Common myeloid progenitor, CD34-positive (primary cell): Measurements from ENCODE around the gene FERMT2.
"Not testable (repeated sequence)": the region's sequence is repeated elsewhere in the genome, so short reads cannot be mapped to it uniquely, and the experiment has no call there.

ENCODE experiments used
- CTCF ChIA-PET: fragments of 350-600 bp; sonication (Branson Sonifier 250); formaldehyde crosslinking; loops from one replicate; lab custom pipeline; 2021; ENCODE audit warnings: antibody characterized with exemption; lab: Charles Lee
- POLR2A ChIA-PET: fragments of 350-600 bp; sonication (Branson Sonifier 250); formaldehyde crosslinking; loops from one replicate; lab custom pipeline; 2021; ENCODE audit warnings: antibody characterized with exemption; lab: Charles Lee
- DNase-seq, 3 donors: peaks; one replicate each; pipeline versions ENCODE4 v3.0.0 to v3.0.0-alpha.2; 2013
- H3K27ac ChIP-seq, 2 experiments: 1 replicate in 1 of 2; 2 replicates in 1 of 2; pipeline ENCODE4 v1.7.0; 2013; ENCODE audit warnings: inconsistent platforms in 2 of 2, low read length in 2 of 2, mild to moderate bottlenecking in 2 of 2, low read depth in 1 of 2, moderate library complexity in 1 of 2; ENCODE audit not compliant: severe bottlenecking in 2 of 2, insufficient read depth in 1 of 2, poor library complexity in 1 of 2
- H3K27me3 ChIP-seq, 5 experiments: replicated peaks in 2 of 5; 1 replicate in 3 of 5; 2 replicates in 2 of 5; pipeline versions ENCODE4 v1.6.1 to v1.7.0; 2013; ENCODE audit warnings: low read length in 4 of 5, mild to moderate bottlenecking in 2 of 5, moderate library complexity in 2 of 5, inconsistent platforms in 1 of 5; ENCODE audit not compliant: insufficient read depth in 5 of 5, control insufficient read depth in 4 of 5
- H3K36me3 ChIP-seq, 4 experiments: 1 replicate in 2 of 4; 2 replicates in 2 of 4; pipeline versions ENCODE4 v1.6.1 to v1.7.0; 2013; ENCODE audit warnings: low read length in 3 of 4, control low read depth in 1 of 4, mild to moderate bottlenecking in 1 of 4; ENCODE audit not compliant: control insufficient read depth in 4 of 4, insufficient read depth in 4 of 4
- H3K4me1 ChIP-seq, 4 experiments: 1 replicate in 3 of 4; 2 replicates in 1 of 4; pipeline versions ENCODE4 v1.6.1 to v1.7.1; 2013; ENCODE audit warnings: low read length in 3 of 4, mild to moderate bottlenecking in 3 of 4, control low read depth in 1 of 4, inconsistent platforms in 1 of 4, moderate library complexity in 1 of 4; ENCODE audit not compliant: control insufficient read depth in 4 of 4, insufficient read depth in 4 of 4; ENCODE audit errors: control extremely low read depth in 1 of 4
- H3K4me3 ChIP-seq, 7 experiments: 1 replicate in 4 of 7; 2 replicates in 3 of 7; pipeline versions ENCODE4 v1.5.1 to v1.7.0; 2013; ENCODE audit warnings: mild to moderate bottlenecking in 7 of 7, low read length in 6 of 7, moderate library complexity in 6 of 7, inconsistent platforms in 2 of 7, low read depth in 2 of 7, control low read depth in 1 of 7; ENCODE audit not compliant: insufficient read depth in 4 of 7, control insufficient read depth in 1 of 7; ENCODE audit errors: extremely low read depth in 1 of 7
- H3K9me3 ChIP-seq, 5 experiments: 1 replicate in 4 of 5; 2 replicates in 1 of 5; pipeline versions ENCODE4 v1.6.1 to v1.7.1; 2013; ENCODE audit warnings: low read length in 4 of 5, mild to moderate bottlenecking in 2 of 5, inconsistent platforms in 1 of 5, low read depth in 1 of 5, moderate library complexity in 1 of 5; ENCODE audit not compliant: control insufficient read depth in 4 of 5, insufficient read depth in 2 of 5; ENCODE audit errors: control extremely low read depth in 1 of 5
- WGBS: methylation state at CpG from one replicate; pipeline ENCODE4 v1.1.5; 2013; ENCODE audit not compliant: insufficient coverage; 5-methylcytosine and 5-hydroxymethylcytosine counted together

Gene FERMT2

DNA sequence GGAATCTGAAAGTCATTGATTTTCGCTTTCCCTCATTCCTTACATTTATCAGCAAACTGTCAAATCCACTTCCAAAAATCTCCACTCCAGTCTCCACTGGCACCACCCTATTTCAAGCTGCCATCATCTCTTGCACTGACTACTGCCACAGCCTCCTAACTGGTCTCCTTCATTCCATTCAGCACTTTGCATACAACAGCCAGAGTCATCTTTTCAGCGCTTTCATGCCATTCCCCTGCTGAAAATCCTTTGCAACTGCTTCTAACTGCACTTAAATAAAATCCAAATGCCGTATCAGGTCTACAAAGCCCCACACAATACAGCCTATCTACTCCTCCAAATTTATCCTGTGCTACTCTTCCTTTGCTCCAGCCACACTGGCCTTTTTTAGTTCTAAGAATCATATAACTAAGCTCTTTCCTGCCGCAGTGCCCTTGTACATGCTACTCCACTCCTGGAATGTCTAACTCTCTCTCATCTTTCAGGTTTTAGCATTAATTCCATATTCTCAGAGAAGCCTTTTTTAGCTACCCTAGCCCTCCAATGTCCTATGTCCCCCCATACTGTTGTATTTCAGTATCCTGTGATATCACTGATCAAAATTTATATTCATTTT, 21.6 kb downstream of the FERMT2 start:
- no peaks in the 10 kb centered on the region for H3K4me1 ChIP-seq
- H3K27me3 ChIP-seq = no peaks in the 10 kb centered on the region
- no peak for DNase-seq
- ChIA-PET CTCF (interaction anchor here (1.4 kb wide), 1 partner anchor 19 kb away, joined by 3 read pairs; no protein-coding TSS in a partner anchor), POLR2A (no interaction called here)
- no peak overlapping the region for H3K27ac ChIP-seq
- no peak overlapping the region for H3K4me3 ChIP-seq
- no peaks in the 10 kb centered on the region for H3K9me3 ChIP-seq
- H3K36me3 ChIP-seq = no peaks in the 10 kb centered on the region
- WGBS = 100% methylated on average over 4 of the region's 4 CpGs

DNA sequence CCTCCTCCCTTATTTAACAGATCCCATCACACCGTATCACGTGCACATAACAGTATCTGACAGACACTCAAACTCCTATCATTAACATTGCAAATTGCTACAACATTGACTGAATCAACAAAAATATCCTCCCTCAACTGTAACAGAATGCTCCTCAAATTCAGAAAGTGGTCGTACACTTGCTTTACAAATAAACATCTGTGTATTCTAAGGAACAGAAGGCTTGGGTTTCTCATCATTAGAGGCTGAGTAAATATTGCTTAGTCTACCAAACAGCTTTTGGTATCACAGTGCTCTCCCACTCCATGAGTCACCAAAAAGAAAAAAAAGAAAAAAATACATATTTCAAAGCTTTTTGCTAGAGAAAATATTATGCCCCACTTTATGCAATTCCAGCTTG, 23.9 kb downstream of the FERMT2 start:
- CTCF ChIA-PET = interaction anchor here (1.1 kb wide), 1 partner anchor 36 kb away, joined by 3 read pairs; no protein-coding TSS in a partner anchor
- 100% methylated on average over 3 of the region's 3 CpGs for WGBS

DNA sequence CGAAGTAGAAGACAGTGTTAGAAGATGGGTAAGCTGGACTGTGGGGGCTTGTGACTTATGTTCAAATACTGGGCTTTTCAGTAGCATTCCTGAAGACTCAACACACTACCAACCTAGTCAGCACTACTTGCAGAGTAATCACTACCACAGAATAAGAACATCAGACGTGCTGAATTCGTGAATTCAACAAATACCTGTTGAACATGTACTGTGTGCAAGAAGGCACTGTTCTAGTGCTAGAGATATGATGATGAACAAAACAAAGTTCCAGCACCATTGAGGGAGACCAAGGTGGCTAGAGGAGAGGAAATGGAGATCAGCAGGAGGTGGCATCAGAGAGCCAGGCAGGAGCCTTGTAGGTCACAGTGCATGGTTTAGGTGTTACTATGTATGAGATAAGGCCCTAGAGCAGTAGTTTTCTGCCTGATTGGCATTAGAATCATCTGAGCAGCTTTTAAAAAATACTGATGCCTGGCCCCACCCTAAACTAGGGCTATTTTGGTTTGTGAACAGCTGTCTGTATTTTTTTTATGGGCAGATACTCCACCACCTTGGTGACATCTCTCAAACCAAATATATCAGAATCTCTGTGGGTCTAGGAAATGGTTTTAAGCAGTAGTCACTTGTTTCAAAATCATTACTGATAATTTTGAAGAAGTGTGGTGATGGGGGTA, 26.8 kb downstream of the FERMT2 start:
- ChIA-PET CTCF (no interaction called here), POLR2A (no interaction called here)
- H3K9me3 ChIP-seq = no peaks in the 10 kb centered on the region
- 100% methylated on average over 1 of the region's 3 CpGs for WGBS
- H3K27me3 ChIP-seq = no peaks in the 10 kb centered on the region
- H3K4me3 ChIP-seq = no peak overlapping the region
- no peaks in the 10 kb centered on the region for H3K36me3 ChIP-seq
- H3K4me1 ChIP-seq = peaks cover under 1 to 9% (median under 1%) of the 10 kb centered on the region in 4 experiments
- H3K27ac ChIP-seq = no peak overlapping the region
- DNase-seq = no peak

More for the DNA sequence above, 23.9 kb downstream of the FERMT2 start:
- POLR2A ChIA-PET = no interaction called here
- H3K27me3 ChIP-seq = no peaks in the 10 kb centered on the region
- no peaks in the 10 kb centered on the region for H3K36me3 ChIP-seq
- no peaks in the 10 kb centered on the region for H3K9me3 ChIP-seq
- no peak overlapping the region for H3K27ac ChIP-seq
- no peaks in the 10 kb centered on the region for H3K4me1 ChIP-seq
- no peak overlapping the region for H3K4me3 ChIP-seq
- DNase-seq = no peak

DNA sequence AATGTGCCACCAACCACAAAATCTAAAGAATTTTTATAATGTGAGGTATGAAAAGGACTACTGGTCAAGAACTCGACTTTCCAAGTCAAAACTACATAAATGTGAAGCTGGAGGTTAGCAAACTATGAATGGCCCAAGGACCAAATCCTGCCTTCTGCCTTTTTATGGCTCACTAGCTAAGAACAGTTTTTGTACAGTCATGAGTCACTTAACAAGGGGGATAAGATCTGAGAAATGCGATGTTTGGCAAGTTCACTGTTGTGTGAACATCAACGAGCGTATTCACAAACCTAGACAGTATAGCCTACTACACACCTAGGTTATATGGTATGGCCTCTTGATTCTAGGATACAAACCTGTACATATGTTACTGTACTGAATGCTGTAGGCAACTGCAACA, 28.2 kb downstream of the FERMT2 start:
- Histone ChIP-seq H3K27ac (no peak overlapping the region), H3K36me3 (no peaks in the 10 kb centered on the region), H3K4me3 (no peak overlapping the region), H3K27me3 (no peaks in the 10 kb centered on the region), H3K9me3 (no peaks in the 10 kb centered on the region), H3K4me1 (peaks cover 8 to 19% (median 11%) of the 10 kb centered on the region in 4 experiments)
- WGBS = no CpG with 5 or more reads among the region's 4 CpGs
- POLR2A ChIA-PET = no interaction called here
- no peak for DNase-seq
- CTCF ChIA-PET = interaction anchor here (1.3 kb wide), 1 partner anchor 11 kb away, joined by 4 read pairs; no protein-coding TSS in a partner anchor

DNA sequence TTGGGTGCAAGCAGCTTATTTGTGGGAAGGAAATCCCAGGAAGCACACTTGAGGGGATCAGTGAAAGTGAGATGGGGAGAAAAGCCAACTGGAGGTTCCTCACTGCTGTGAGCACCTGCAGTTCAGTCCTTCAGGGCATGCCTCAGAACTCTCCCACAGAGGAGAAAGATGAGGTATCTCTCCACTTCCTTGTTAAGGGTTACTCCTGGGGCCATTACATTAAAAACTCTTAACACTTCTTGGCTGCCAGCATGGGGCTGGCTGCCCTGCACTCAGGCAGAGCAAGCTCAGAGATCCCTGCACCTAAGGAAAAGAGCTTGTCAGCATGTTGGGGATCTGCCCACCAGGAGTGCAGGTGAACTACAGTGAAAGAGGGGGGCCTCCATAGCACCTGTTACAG, 28.8 kb downstream of the FERMT2 start:
- CTCF ChIA-PET = interaction anchor here (0.8 to 1.3 kb wide), 4 partner anchors 12 to 27 kb away, joined by 3 to 4 read pairs (median 3); no protein-coding TSS in a partner anchor
- POLR2A ChIA-PET = interaction anchor here (0.7 kb wide), 1 partner anchor 16 kb away, joined by 3 read pairs; no protein-coding TSS in a partner anchor
- no peak for DNase-seq

DNA sequence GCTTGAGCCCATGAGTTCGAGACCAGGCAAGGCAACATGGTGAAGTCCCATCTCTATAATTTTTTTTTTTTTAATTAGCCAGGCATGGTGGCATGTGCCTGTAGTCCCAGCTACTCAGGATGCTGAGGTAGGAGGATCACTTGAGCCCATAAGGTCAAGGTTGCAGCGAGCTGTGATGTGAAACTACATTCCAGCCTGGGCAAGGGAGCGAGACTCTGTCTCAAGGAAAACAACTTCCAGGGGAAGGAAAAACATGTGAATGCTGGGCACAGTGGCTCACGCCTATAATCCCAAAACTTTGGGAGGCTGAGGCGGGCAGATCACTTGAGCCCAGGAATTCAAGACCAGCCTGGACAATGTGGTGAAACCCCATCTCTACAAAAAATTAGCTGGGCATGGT, 30.4 kb downstream of the FERMT2 start:
- POLR2A ChIA-PET, DNase-seq, H3K4me3 ChIP-seq, H3K27ac ChIP-seq, H3K9me3 ChIP-seq, H3K36me3 ChIP-seq, H3K27me3 ChIP-seq: not testable (repeated sequence)
- CTCF ChIA-PET = interaction anchor here (1.3 kb wide), 1 partner anchor 97 kb away, joined by 3 read pairs; no protein-coding TSS in a partner anchor
- 100% methylated on average over 3 of the region's 5 CpGs for WGBS
- H3K4me1 ChIP-seq = peaks cover 9 to 28% (median 14%) of the 10 kb centered on the region in 4 experiments

More for the DNA sequence above, 28.8 kb downstream of the FERMT2 start:
- Histone ChIP-seq H3K9me3 (no peaks in the 10 kb centered on the region), H3K4me1 (peaks cover 9 to 25% (median 14%) of the 10 kb centered on the region in 4 experiments), H3K36me3 (no peaks in the 10 kb centered on the region), H3K27ac (no peak overlapping the region), H3K27me3 (no peaks in the 10 kb centered on the region), H3K4me3 (no peak overlapping the region)

DNA sequence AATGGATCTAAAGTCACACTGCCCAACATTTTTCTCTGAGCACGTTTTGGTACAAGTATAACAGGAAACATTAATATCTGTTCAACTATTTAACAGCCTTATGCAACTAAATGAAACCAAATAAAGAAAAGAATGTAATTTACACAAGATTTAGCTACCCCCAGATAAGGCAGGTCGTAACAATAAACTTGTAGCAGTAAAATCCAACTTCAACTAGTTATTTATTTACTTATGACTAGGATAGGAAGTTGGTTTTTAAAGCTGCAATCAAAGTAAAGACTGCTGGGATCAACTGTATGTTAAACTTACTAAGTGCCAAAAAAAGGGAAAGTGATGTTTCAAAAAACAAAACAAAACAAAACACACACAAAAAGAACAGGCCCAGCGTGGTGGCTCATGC, 30.9 kb downstream of the FERMT2 start:
- ChIA-PET POLR2A (no interaction called here), CTCF (interaction anchor here (1.3 kb wide), 1 partner anchor 97 kb away, joined by 3 read pairs; no protein-coding TSS in a partner anchor)
- no peaks in the 10 kb centered on the region for H3K36me3 ChIP-seq
- WGBS = no CpG with 5 or more reads among the region's 3 CpGs
- no peak for DNase-seq
- H3K27ac ChIP-seq = no peak overlapping the region
- no peak overlapping the region for H3K4me3 ChIP-seq
- no peaks in the 10 kb centered on the region for H3K27me3 ChIP-seq
- no peaks in the 10 kb centered on the region for H3K9me3 ChIP-seq
- H3K4me1 ChIP-seq = peaks cover 9 to 28% (median 14%) of the 10 kb centered on the region in 4 experiments
